Eye (tissue), 1 donor: ENCODE results near the gene CENPO.
"Not testable (repeated sequence)": the region's sequence is repeated elsewhere in the genome, so short reads cannot be mapped to it uniquely, and the experiment has no call there.

Experiments used
- DNase-seq: peaks from one replicate; pipeline ENCODE4 v3.0.0-alpha.2; 2015

The CENPO gene

GRCh38 chr2:24788816-24789215 lies 4.4 kb upstream of the CENPO start:
- DNase-seq, result no peak

GRCh38 chr2:24791452-24791851 lies 1.8 kb upstream of the CENPO start:
- DNase-seq, result no peak

- DNase-seq, result no peak
Observed at GRCh38 chr2:24792542-24792873, 717 bp upstream of the CENPO start.

GRCh38 chr2:24793761-24794435 lies 673 bp downstream of the CENPO start:
- DNase-seq, result peak; percentile 78

GRCh38 chr2:24797644-24798043 lies 4.4 kb downstream of the CENPO start:
- DNase-seq, result no peak

- DNase-seq, result not testable (repeated sequence)
Observed at GRCh38 chr2:24800487-24800886, 7.3 kb downstream of the CENPO start.

GRCh38 chr2:24805811-24806660 lies 12.8 kb downstream of the CENPO start:
- DNase-seq, result not testable (repeated sequence)

GRCh38 chr2:24806661-24807036 lies 13.4 kb downstream of the CENPO start:
- no peak for DNase-seq

GRCh38 chr2:24809316-24810007 lies 16.2 kb downstream of the CENPO start:
- DNase-seq, result no peak

- DNase-seq, result no peak
Observed at GRCh38 chr2:24813691-24814137, 20.5 kb downstream of the CENPO start.

- no peak for DNase-seq
Observed at GRCh38 chr2:24814516-24814915, 21.3 kb downstream of the CENPO start.

- no peak for DNase-seq
Observed at GRCh38 chr2:24815171-24815570, 21.9 kb downstream of the CENPO start.

- no peak for DNase-seq
Observed at GRCh38 chr2:24816404-24816803, 23.2 kb downstream of the CENPO start.

- DNase-seq, result no peak
Observed at GRCh38 chr2:24816884-24817283, 23.7 kb downstream of the CENPO start.

- DNase-seq, result no peak
Observed at GRCh38 chr2:24818721-24819167, 25.5 kb downstream of the CENPO start.

- DNase-seq, result no peak
Observed at GRCh38 chr2:24819442-24820174, 26.4 kb downstream of the CENPO start.

- DNase-seq, result no peak
Observed at GRCh38 chr2:24820175-24820513, 26.9 kb downstream of the CENPO start.

- no peak for DNase-seq
Observed at GRCh38 chr2:24820598-24821432, 27.6 kb downstream of the CENPO start.

GRCh38 chr2:24821433-24821891 lies 28.2 kb downstream of the CENPO start:
- no peak for DNase-seq

- peak; percentile 22 for DNase-seq
Observed at GRCh38 chr2:24822049-24822706, 29.0 kb downstream of the CENPO start.

- no peak for DNase-seq
Observed at GRCh38 chr2:24824071-24824588, 30.9 kb downstream of the CENPO start.
